ENCODE measurements around the gene HMGXB3. TPM values are rescaled to one million over a fixed set of nuclear protein-coding genes. Genes with fewer than 3 reads are reported as not detected.

Gene HMGXB3
- total RNA-seq, 1 experiment from 2014 or later = 28.1 TPM

DNA sequence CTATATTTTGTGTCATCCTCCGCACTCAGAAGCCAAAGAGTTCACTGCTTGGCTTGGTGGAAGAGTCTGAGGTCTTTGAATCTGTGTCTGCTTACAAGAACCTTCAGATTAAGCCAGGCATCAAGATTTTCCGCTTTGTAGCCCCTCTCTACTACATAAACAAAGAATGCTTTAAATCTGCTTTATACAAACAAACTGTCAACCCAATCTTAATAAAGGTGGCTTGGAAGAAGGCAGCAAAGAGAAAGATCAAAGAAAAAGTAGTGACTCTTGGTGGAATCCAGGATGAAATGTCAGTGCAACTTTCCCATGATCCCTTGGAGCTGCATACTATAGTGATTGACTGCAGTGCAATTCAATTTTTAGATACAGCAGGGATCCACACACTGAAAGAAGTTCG lies 19.3 kb upstream of the HMGXB3 start:
- no peak for DNase-seq (ENCODE audit: low read depth)

- no peak for DNase-seq (ENCODE audit: low read depth)
Measured at GRCh38 chr5:149982505-149982904, 18.0 kb upstream of the HMGXB3 start.

GRCh38 chr5:149988126-149988525 lies 12.4 kb upstream of the HMGXB3 start:
- no peak for DNase-seq (ENCODE audit: low read depth)

DNA sequence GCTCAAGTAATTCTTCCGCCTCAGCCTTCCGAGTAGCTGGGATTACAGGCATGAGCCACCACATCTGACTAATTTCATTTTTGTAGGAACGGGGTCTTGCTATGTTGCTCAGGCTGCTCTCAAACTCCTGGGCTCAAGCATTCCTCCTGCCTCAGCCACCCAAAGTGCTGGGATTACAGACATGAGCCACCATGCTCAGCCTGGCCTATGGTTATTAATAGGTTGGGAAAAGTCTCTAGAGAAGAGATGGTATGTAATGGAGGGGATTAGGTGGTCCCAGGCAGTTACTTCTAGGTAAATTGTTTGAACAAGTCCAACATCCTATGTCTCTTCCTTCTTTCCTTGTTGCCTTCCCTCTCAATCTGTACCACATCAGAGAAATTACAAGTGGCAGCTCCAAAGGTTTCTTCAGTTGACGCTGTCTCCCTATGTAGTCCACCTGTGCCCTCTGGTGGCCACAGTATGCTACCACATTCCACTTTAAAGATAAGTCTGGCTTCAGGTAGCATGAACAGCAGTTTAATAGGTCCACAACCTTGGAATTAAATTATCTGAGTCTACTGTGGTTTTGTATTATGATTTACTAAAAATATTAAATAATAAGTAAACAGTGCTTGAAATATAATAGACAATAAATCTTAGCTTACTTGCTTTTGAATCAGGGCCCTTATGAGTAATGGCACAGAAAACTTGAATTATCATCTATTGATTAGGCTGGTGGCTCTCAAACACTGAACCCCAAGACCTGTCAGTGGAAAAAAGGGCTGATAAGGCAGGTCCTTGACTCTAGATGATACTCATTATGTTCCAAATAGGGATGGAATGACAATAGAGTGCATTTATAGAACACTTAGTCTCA lies 9.8 kb upstream of the HMGXB3 start:
- DNase-seq (ENCODE audit: low read depth) = peak; percentile 61

DNA sequence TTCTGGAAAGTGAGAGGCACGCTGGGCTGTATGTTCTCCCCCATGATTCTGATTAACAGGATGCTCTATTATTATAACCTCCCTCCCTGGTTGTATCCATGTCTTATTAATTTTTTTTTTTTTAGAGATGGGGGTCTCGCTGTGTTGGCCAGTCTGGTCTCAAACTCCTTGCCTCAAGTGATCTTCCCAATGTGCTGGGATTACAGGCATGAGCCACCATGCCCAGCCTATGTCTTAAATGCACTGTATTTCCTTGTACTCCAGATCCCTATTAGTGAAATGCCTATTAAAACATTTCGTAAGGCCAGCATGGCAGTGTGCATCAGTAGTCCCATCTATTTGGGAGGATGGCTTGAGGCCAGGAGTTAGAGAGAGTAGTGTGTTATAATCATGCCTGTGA lies 7.1 kb upstream of the HMGXB3 start:
- no peak for DNase-seq (ENCODE audit: low read depth)

GRCh38 chr5:149995385-149996204 lies 4.9 kb upstream of the HMGXB3 start:
- no peak for DNase-seq (ENCODE audit: low read depth)

DNA sequence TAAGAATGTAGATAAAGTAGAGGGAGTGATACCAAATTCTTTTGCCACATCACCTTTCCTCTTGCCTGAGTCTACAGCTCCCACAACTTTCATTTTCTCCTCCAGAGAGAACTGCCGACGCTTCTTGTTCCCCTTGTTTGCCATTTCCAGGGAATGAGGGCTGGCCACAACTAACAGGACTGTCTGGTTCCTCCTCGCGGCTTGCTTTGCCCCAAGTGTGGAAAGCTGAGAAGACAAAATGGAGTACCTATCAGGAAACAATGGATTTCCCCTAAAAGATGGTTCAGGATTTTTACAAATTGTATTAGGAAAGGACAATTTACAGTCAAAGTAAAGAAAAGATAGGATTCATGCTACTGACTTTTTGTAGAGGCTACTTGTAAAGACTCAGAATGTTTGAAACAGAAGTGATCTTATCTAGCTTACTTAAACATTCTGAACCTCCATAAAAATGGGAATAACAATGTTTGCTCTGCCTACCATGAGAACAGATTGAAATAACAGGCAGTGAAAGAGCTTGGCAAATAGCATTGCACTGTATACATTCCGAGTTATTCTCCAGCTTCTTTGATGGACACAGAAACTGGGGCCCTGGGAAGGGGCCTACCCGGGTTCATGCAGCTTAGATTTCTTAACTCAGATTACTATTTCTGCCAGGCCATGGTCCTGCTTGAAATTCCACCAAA lies 4.2 kb upstream of the HMGXB3 start:
- no peak for DNase-seq (ENCODE audit: low read depth)

DNA sequence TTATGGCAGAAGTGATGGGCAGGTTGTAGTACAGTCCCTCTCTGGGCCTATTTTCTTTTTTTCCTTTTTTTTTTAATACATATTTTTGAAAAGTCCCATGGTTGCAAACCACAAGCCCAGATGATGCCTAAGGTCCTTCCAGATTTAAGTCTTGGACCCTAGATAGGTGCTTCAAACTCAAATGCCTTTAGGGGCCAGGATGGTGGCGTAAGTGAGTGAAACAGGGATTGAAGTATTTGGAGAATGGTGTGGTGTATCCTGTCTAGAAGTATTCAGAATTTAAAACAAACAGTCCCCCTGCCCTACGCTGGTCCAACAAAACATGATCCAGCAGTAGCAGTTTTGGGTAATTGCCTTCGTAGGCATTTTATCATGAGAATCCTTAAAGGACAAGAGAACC lies 2.3 kb upstream of the HMGXB3 start:
- no peak for DNase-seq (ENCODE audit: low read depth)

DNA sequence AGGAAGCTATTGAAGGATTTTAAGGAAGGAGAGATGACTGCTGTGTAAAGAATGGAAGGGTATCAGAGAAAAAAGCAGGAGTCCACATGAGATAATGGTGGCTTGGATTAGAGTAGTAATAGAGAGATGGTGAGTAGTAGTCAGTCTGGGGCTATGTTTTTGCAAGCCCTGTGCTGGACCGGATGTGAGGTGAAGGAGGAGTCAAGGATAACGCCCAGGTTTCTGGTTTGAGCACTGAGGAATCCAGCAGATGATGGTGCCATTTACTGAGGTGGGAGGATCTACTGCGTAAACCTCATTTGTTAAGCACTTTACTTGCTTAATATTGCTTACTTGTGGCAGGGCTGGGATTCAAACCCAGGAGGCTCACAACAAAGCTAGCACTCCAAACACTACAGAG lies 1.2 kb upstream of the HMGXB3 start:
- DNase-seq (ENCODE audit: low read depth) = no peak

GRCh38 chr5:149999866-150000255 lies 678 bp upstream of the HMGXB3 start:
- DNase-seq (ENCODE audit: low read depth) = no peak

GRCh38 chr5:150000990-150001659 lies 586 bp downstream of the HMGXB3 start:
- DNase-seq (ENCODE audit: low read depth) = peak; percentile 55

DNA sequence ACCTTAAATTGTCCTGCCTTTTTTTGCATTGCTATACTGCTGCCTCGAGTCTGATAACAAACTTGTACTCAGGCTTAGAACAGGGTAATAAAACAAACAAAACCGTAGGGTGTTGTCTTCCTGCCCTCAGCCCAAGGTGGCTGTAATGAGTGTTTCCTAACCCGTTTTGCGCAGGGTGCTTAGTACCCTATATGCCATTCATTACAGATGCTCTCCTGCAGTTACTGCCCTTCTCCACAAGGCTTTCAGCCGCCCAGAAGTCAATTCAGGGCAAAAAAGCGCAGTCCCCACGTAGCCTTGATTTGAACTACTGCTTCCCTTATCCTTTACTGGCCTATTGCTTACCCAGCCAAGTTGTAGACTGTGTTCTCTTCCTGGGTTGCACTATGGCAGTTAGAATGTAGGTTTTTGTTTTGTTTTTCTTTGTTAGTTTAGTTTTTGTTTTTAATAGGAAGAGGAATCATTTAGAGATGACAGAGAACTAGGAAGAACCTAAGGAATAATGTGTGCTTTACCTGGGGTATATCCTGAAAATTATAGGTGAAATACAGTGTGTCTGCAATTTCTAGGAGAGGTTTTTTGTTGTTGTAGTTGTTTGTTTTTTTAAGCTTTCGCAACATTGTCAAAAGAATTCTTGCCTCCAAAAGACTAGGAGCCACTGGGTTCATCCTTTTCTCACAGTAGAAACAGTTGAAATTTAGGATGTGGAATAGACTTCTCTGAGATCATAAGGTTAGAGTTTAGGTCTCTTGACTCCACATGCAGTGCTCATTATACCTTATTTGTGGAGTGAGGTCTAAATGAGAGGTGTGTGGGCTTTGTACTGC lies 1.3 kb downstream of the HMGXB3 start:
- peak; percentile 76 for DNase-seq (ENCODE audit: low read depth)

DNA sequence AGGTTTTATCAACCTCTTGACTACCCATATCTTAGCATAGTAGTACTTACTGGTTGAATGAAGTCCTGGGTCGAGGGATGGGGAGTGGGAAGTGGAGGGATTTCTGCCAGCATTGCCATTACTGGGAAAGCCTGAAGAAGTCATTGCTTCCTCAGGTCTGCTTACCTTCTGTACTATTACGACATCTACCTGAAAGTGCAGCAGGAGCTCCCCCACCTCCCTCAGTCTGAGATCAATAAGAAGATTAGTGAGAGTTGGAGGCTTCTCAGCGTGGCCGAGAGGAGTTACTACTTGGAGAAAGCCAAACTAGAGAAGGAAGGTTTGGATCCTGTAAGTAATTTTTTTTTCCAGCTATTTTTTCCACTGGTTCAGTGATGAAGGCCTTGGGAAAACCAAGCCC lies 5.8 kb downstream of the HMGXB3 start:
- DNase-seq (ENCODE audit: low read depth) = no peak

- no peak for DNase-seq (ENCODE audit: low read depth)
Measured at GRCh38 chr5:150007050-150007449, 6.5 kb downstream of the HMGXB3 start.

GRCh38 chr5:150009671-150010387 lies 9.3 kb downstream of the HMGXB3 start:
- peak; percentile 86 for DNase-seq (ENCODE audit: low read depth)

DNA sequence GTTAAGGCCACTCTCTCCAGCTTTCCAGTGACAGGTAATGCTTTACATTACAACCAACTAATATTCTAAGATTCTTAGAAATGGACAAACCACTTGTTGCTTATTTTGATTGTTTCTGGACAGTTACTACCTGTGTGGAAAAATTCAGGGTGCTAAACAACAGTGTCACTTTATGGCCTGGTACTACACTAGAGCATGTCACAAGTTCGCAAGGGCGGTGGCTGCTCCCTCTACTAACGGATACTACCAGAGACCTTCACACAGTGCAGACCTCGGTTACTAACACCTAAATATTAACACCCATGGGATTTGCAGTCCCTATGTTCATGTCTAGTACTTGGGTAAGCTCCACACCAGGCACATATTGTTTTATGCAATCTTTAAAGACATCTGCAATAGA lies 13.4 kb downstream of the HMGXB3 start:
- no peak for DNase-seq (ENCODE audit: low read depth)

- no peak for DNase-seq (ENCODE audit: low read depth)
Measured at GRCh38 chr5:150014456-150014855, 13.9 kb downstream of the HMGXB3 start.

DNA sequence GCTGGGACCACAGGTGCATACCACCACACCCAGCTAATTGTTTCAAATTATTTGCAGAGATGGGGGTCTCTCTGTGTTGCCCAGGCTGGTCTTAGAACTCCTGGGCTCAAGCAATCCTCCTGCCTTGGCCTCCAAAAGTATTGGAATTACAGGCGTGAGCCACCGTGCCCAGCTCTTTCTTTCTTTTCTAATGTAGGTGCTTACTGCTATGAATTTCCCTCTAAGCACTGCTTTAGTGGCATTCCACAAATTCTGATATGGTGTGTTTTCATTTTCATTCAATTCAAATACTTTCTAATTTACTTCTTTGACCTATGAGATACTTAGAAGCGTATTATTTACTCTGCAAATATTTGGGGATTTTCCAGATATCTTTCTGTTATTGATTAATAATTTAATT lies 14.9 kb downstream of the HMGXB3 start:
- DNase-seq (ENCODE audit: low read depth) = no peak

- DNase-seq (ENCODE audit: low read depth) = no peak
Measured at GRCh38 chr5:150016537-150016936, 16.0 kb downstream of the HMGXB3 start.

Measured in RPMI7951 (cell line).